Activated T-helper 9 cell treated with anti-CD3 and anti-CD28 coated beads, Interleukin-2, amount 50 U/mL, for 16 hours (primary cell): ENCODE results near the gene LRRC42.

ENCODE experiments used
- DNase-seq: peaks from one replicate; pipeline ENCODE4 v3.0.0-alpha.2; 2020; ENCODE audit warnings: low read depth

Gene LRRC42

GRCh38 chr1:53946252-53947171 lies at the start of gene LRRC42:
Gene LRRC42 (plus strand): TSS chr1:53946350. CDS start chr1:53952000, 5,650 bp downstream.
- DNase-seq = no peak

- DNase-seq = no peak
These were observed 49.4 kb upstream of the LRRC42 start for GRCh38 chr1:53896635-53897229.

GRCh38 chr1:53899206-53899628 lies 46.9 kb upstream of the LRRC42 start:
- DNase-seq = no peak

GRCh38 chr1:53899708-53900107 lies 46.4 kb upstream of the LRRC42 start:
- DNase-seq = no peak

- DNase-seq = no peak
These were observed 43.7 kb upstream of the LRRC42 start for GRCh38 chr1:53902235-53903138.

GRCh38 chr1:53905509-53905908 lies 40.6 kb upstream of the LRRC42 start:
- no peak for DNase-seq

- DNase-seq = no peak
These were observed 40.0 kb upstream of the LRRC42 start for GRCh38 chr1:53906121-53906520.

GRCh38 chr1:53909946-53910345 lies 36.2 kb upstream of the LRRC42 start:
- no peak for DNase-seq

- no peak for DNase-seq
These were observed 34.7 kb upstream of the LRRC42 start for GRCh38 chr1:53911442-53911841.

- DNase-seq = no peak
These were observed 32.7 kb upstream of the LRRC42 start for GRCh38 chr1:53913352-53914033.

GRCh38 chr1:53918343-53918742 lies 27.8 kb upstream of the LRRC42 start:
- no peak for DNase-seq

- no peak for DNase-seq
These were observed 26.5 kb upstream of the LRRC42 start for GRCh38 chr1:53919675-53920066.

- no peak for DNase-seq
These were observed 18.7 kb upstream of the LRRC42 start for GRCh38 chr1:53927376-53927881.

GRCh38 chr1:53929246-53929960 lies 16.7 kb upstream of the LRRC42 start:
- no peak for DNase-seq

GRCh38 chr1:53930932-53931331 lies 15.2 kb upstream of the LRRC42 start:
- DNase-seq = no peak

- no peak for DNase-seq
These were observed 14.6 kb upstream of the LRRC42 start for GRCh38 chr1:53931523-53931922.

GRCh38 chr1:53934170-53934765 lies 11.9 kb upstream of the LRRC42 start:
- no peak for DNase-seq

GRCh38 chr1:53936430-53936829 lies 9.7 kb upstream of the LRRC42 start:
- no peak for DNase-seq

- no peak for DNase-seq
These were observed 7.9 kb upstream of the LRRC42 start for GRCh38 chr1:53938136-53938830.
